NCI-H2081 treated with DMSO at 0.1 percent for 48 hours (cell line): Measurements from ENCODE around the gene GUCD1.

ENCODE experiments used
- DNase-seq: peaks from one replicate; lab custom pipeline; 2025; lab: John Stamatoyannopoulos, UW

Gene GUCD1

GRCh38 chr22:24529898-24530297 is 25.0 kb downstream of the GUCD1 start:
- DNase-seq, result no peak

- DNase-seq, result no peak
Observed at GRCh38 chr22:24526191-24526590, 28.7 kb downstream of the GUCD1 start.

DNA sequence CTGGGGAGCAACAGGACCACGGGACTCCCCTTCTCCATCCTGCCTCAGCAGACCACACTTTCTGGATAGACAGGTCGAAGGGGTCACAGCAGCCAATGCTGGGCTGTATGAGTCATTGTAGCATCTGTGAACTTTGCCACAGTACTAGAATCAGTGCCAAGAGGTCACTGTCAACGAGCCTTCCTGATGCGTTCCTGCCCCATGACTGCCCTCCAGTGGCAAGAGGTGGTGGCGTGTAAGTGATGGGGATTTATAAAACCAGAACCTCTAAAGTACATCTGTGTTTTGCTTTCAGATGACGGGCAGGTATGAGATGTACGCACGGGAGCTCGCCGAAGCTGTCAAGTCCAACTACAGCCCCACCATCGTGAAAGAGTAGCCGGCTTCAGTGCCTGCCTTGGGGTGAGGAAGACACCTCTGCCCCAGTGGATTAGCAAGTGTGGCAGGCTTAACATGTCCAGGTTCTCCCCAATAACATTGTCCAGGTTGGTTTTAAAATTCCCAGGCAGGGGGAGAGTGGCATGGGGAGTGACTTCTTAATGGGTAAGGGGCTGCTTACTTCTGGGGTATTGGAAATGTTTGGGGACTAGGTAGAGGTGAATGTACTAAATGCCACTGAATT is 29.4 kb downstream of the GUCD1 start:
- DNase-seq, result no peak

DNA sequence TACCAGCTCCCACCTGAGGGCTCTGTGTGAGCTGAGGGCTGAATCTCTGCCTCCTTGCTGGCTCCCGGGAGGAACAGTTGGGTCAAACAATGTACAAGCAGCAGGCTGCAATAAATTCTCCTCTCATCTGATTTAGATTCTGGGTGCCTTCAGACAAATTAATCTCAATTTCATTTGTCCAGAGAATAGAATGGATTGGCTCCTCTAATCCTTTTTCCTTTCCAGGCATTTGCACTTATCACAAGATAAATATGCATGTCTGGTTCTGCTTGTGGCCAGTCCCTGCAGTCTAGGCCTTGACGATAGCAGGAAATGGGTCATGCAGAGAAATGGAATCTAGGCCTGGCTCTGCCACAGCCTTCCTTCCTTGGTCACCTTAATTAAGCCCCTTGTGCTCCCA is 31.1 kb downstream of the GUCD1 start:
- no peak for DNase-seq

- no peak for DNase-seq
Observed at GRCh38 chr22:24521791-24522245, 33.1 kb downstream of the GUCD1 start.

GRCh38 chr22:24519496-24519895 is 35.4 kb downstream of the GUCD1 start:
- DNase-seq, result no peak

GRCh38 chr22:24518771-24519485 is 36.0 kb downstream of the GUCD1 start:
- DNase-seq, result no peak

DNA sequence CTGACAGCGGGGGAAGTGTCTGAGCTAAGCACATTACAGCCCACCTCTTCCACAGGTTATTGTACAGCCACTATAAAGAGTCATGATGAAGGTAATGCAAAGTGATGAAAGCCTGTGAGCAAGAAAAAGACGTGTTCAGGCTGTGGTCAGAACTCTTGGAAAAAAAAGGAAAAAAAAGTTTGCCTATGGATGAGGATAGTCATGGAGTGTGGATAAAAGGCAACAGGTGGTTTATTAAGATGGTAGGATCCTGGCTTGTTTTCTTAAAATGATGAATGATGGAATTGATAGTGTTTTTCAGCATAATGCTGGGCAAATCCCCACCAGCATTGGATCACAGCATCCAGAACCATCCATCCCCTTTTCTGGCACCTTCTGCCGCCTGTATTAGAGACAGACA is 36.7 kb downstream of the GUCD1 start:
- no peak for DNase-seq

GRCh38 chr22:24517446-24517845 is 37.5 kb downstream of the GUCD1 start:
- no peak for DNase-seq

- DNase-seq, result no peak
Observed at GRCh38 chr22:24516301-24516737, 38.6 kb downstream of the GUCD1 start.

- no peak for DNase-seq
Observed at GRCh38 chr22:24515027-24515338, 40.0 kb downstream of the GUCD1 start.

DNA sequence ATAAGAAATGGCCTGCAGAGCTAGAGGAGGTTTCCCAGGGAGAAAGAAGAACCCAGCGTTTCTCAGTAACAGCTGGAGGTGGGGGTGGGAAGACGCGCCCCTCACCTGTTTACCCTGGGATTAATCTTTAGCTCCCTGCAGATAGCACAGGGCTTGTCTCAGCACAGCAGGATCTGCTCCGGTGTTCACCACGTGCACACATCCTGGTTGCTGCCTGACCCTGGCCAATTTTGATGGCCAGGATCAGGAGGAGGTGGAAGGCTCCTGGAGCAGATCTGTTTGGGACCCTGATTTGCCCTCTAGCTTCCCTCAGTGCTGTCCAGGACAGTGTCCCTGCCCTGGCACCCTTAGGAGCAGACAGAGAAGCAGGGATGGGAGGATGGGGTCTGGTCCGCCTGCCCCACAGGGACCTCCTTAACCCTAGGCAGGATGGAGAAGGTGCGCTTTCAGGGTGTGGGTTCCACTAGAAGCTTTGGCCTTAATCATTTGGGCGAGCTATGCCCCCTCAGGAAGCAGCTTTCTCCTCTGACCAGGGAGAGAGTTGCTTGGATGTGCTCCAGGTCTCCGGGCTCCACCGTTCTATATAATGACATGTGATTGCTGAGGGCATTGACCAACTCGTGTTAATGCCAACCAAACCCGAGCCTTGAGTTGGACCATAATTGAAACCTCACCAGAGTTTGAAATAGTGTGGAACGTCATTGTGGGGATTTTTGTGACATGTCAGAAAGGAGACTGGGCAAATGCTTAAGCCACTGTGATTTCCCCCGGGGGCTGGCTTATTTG is 40.5 kb downstream of the GUCD1 start:
- DNase-seq, result no peak

GRCh38 chr22:24513378-24514240 is 41.3 kb downstream of the GUCD1 start:
- no peak for DNase-seq

GRCh38 chr22:24512043-24512442 is 42.9 kb downstream of the GUCD1 start:
- DNase-seq, result no peak

DNA sequence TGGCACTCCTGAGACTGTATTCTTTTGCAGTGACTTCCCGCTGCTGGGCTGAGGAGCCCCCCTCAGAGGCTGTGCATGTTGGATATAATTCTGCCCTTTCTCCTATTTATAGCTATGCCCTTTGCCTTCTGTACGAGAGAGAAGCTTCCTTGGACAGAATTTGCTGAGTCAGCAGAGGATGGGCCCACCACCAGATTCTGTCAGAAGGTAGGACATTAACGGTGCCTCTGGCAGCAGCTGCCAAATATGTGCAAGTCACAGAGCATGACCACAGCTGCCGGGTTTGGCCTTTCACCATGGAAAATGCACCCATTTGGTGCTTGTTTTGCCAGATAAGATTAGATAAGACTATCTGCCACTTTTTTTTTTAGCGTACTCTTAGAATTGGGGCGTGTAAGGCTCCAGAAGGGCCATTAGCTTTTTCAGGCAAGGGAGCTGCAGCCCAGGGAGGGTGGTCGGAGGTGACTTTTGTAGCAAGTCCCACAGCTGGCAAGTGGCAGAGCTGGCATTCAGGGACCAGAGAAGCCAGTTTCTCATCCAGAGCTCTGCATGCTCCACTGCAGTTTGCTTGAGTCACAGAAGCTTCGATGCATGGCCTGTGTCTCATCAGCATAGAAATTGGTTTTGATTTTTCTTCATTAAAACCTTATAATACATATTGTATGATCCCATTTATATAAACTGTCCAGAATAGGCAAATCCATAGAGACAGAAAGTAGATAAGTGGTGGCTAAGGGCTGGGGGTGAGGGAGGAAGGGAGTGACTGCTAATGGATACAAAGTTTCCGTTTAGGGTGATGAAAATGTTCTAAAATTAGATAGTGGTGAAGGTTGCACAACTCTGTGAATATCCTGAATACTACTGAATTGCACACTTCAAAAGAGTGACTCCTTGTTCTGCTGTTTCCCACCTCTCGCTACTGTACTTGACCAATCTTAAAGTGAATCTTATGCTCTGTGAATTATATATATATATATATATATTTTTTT is 44.0 kb downstream of the GUCD1 start:
- no peak for DNase-seq

DNA sequence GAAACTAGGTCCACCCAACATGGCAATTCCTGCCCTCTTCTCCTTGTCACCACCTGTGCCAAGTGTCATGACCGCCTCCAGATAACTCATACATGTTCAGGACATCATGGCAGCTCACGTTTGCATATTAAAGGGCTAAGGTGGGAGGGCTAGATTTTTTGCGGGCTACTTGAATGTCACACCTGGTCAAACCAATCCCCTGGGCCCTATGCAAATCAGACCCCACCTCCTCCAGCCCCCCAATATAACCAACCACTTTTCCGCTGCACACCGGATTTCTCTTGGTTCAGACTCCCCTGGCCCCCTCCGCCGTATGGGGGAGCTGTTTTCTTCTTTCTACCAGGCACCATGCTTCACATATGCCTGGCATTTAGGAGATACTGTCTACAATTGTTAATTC is 47.2 kb downstream of the GUCD1 start:
- DNase-seq, result no peak

- no peak for DNase-seq
Observed at GRCh38 chr22:24506802-24507438, 48.0 kb downstream of the GUCD1 start.

DNA sequence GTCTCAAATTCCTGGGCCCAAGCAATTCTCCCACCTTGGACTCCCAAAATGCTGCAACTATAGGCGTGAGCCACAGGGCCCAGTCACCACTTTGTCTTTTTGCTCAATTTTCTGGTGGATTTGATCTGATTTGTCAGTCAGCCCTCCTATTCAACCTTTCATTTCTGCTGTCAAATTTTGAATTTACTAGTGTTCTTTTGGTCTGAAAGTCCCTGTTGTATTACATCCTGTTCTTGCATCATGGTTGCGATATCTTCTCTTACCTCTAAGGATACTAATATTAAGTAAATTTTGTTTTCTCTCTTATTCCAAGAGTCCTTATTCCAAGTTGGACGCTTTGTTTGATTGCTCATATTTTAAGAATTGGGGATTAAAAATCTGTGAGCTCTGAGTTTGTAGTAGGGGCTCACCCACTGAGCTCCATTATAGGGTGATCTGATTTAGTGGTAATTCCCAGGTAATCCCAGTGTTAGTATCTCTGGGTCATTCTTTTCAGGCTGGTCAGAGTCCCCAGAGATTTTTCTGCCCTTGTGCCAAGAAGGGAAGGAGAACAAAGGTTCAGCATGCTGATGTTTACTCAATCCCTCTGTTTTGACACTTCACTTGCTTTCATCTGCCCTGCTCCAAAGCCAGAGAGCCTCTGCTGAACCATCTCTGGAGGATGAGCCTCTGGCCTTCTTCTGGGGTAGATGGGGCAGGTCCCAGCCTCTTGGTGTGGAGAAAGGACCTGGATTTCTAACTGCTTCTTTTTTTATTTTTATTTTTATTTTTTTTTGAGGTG is 49.8 kb downstream of the GUCD1 start:
- no peak for DNase-seq

DNA sequence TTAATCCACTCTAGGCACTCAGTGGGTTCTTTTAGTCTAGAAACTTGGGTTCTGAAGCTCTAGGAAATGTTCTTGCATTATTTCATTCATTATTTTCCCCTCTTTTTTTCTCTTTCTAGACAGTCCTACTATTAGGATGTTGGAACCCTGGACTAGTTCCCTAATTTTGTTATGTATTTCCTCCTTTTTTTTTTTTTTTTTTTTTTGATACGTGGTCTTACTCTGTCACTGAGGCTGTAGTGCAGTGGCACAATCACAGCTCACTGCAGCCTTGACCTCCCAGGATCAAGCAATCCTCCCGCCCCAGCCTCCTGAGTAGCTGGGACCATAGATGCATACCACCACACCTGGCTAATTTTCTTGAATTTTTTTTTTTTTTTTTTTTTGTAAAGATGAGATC is 50.4 kb downstream of the GUCD1 start:
- DNase-seq, result no peak
